ENCODE measurements around the gene LGALSL. TPM values are rescaled to one million over a fixed set of nuclear protein-coding genes. Genes with fewer than 3 reads are reported as not detected.

The LGALSL gene
- total and polyA plus RNA-seq, 9 of the 15 experiments (the other 6 are each of a cell fraction or from before 2014, with no cell fraction given): 0.04 to 0.29 (median 0.14) TPM; not detected in 3

DNA sequence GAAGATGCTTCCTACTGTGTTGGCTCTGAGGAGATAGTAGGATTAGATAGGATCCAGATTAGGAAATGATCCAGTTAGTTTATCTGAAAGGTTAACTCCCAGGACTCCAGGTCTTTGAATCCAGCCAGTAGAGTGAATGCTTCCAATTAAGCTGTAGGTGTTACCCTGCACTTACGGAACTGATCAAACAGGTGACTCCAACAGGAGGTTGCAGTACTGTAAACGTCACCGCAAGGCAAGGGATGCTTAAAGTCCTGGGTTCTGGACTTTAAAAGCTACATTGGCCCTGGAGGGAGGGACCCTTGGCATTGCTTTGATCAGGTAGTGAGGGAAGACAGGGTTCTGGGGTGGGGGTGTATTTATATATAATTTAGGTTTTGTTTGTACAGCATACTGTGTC is 5.6 kb downstream of the LGALSL start (continued):
- TF ChIP-seq, protein P1, sequence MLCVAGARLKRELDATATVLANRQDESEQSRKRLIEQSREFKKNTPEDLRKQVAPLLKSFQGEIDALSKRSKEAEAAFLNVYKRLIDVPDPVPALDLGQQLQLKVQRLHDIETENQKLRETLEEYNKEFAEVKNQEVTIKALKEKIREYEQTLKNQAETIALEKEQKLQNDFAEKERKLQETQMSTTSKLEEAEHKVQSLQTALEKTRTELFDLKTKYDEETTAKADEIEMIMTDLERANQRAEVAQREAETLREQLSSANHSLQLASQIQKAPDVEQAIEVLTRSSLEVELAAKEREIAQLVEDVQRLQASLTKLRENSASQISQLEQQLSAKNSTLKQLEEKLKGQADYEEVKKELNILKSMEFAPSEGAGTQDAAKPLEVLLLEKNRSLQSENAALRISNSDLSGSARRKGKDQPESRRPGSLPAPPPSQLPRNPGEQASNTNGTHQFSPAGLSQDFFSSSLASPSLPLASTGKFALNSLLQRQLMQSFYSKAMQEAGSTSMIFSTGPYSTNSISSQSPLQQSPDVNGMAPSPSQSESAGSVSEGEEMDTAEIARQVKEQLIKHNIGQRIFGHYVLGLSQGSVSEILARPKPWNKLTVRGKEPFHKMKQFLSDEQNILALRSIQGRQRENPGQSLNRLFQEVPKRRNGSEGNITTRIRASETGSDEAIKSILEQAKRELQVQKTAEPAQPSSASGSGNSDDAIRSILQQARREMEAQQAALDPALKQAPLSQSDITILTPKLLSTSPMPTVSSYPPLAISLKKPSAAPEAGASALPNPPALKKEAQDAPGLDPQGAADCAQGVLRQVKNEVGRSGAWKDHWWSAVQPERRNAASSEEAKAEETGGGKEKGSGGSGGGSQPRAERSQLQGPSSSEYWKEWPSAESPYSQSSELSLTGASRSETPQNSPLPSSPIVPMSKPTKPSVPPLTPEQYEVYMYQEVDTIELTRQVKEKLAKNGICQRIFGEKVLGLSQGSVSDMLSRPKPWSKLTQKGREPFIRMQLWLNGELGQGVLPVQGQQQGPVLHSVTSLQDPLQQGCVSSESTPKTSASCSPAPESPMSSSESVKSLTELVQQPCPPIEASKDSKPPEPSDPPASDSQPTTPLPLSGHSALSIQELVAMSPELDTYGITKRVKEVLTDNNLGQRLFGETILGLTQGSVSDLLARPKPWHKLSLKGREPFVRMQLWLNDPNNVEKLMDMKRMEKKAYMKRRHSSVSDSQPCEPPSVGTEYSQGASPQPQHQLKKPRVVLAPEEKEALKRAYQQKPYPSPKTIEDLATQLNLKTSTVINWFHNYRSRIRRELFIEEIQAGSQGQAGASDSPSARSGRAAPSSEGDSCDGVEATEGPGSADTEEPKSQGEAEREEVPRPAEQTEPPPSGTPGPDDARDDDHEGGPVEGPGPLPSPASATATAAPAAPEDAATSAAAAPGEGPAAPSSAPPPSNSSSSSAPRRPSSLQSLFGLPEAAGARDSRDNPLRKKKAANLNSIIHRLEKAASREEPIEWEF (CRISPR knock-in tag; IDR thresholded peaks at IDR 0.05): no peak
- TF ChIP-seq CEBPB (tag; IDR thresholded peaks at IDR 0.05) (no peak), KHSRP (IDR thresholded peaks at IDR 0.05) (no peak), SETDB1 (IDR thresholded peaks at IDR 0.05; ENCODE audit: low read length) (no peak)
- TF ChIP-seq, protein P2, sequence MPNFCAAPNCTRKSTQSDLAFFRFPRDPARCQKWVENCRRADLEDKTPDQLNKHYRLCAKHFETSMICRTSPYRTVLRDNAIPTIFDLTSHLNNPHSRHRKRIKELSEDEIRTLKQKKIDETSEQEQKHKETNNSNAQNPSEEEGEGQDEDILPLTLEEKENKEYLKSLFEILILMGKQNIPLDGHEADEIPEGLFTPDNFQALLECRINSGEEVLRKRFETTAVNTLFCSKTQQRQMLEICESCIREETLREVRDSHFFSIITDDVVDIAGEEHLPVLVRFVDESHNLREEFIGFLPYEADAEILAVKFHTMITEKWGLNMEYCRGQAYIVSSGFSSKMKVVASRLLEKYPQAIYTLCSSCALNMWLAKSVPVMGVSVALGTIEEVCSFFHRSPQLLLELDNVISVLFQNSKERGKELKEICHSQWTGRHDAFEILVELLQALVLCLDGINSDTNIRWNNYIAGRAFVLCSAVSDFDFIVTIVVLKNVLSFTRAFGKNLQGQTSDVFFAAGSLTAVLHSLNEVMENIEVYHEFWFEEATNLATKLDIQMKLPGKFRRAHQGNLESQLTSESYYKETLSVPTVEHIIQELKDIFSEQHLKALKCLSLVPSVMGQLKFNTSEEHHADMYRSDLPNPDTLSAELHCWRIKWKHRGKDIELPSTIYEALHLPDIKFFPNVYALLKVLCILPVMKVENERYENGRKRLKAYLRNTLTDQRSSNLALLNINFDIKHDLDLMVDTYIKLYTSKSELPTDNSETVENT (CRISPR knock-in tag; IDR thresholded peaks at IDR 0.05): no peak

Data from K562 (cell line).